Parathyroid adenoma (tissue), 2 donors: ENCODE data around the gene MPHOSPH6.
"Not testable (repeated sequence)": the region's sequence is repeated elsewhere in the genome, so short reads cannot be mapped to it uniquely, and the experiment has no call there.

ENCODE experiments used
- H2AFZ ChIP-seq: fragments of 300-600 bp; sonication (generic); one replicate; pipeline ENCODE4 v1.7.0; 2017; ENCODE audit warnings: antibody characterized with exemption, mild to moderate bottlenecking
- H3K27ac ChIP-seq: fragments of 300-600 bp; sonication (generic); one replicate; pipeline ENCODE4 v1.7.0; 2017
- H3K27me3 ChIP-seq: fragments of 300-600 bp; sonication (generic); one replicate; pipeline ENCODE4 v1.7.0; 2017; ENCODE audit warnings: low read length; ENCODE audit not compliant: control insufficient read depth, insufficient read depth
- H3K36me3 ChIP-seq: fragments of 300-600 bp; sonication (generic); one replicate; pipeline ENCODE4 v1.7.0; 2017; ENCODE audit warnings: low read length; ENCODE audit not compliant: control insufficient read depth, insufficient read depth
- H3K4me1 ChIP-seq: fragments of 300-600 bp; sonication (generic); one replicate; pipeline ENCODE4 v1.7.0; 2017; ENCODE audit warnings: control low read depth
- H3K4me2 ChIP-seq: fragments of 300-600 bp; sonication (generic); one replicate; pipeline ENCODE4 v1.7.0; 2017; ENCODE audit warnings: low read length
- H3K4me3 ChIP-seq: fragments of 300-600 bp; sonication (generic); one replicate; pipeline ENCODE4 v1.7.0; 2017; ENCODE audit warnings: low read depth, low read length
- H3K79me2 ChIP-seq: fragments of 300-600 bp; sonication (generic); one replicate; pipeline ENCODE4 v1.7.0; 2017; ENCODE audit warnings: control low read depth
- H3K9ac ChIP-seq: fragments of 300-600 bp; sonication (generic); one replicate; pipeline ENCODE4 v1.7.0; 2017; ENCODE audit warnings: mild to moderate bottlenecking
- H3K9me3 ChIP-seq: fragments of 300-600 bp; sonication (generic); one replicate; pipeline ENCODE4 v1.7.0; 2017; ENCODE audit warnings: low read length; ENCODE audit not compliant: control insufficient read depth
- CTCF ChIP-seq: fragments of 300-600 bp; sonication (generic); IDR thresholded peaks from one replicate; pipeline ENCODE4 v1.7.0; 2017; ENCODE audit warnings: antibody characterized with exemption, mild to moderate bottlenecking
- donor health status: primary hyperparathyroidism.

The MPHOSPH6 gene, protein sequence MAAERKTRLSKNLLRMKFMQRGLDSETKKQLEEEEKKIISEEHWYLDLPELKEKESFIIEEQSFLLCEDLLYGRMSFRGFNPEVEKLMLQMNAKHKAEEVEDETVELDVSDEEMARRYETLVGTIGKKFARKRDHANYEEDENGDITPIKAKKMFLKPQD

GRCh38 chr16:82169861-82170845 is at the start of gene MPHOSPH6:
Gene MPHOSPH6, minus strand, starts transcription at chr16:82170224. Its CDS starts 49 bp downstream, at chr16:82170175.
- Histone ChIP-seq H3K36me3 (no peaks in the 10 kb centered on the region), H3K27me3 (no peaks in the 10 kb centered on the region), H3K9ac (peak within 1 kb of the TSS; percentile 96), H3K9me3 (no peaks in the 10 kb centered on the region), H2AFZ (peak within 1 kb of the TSS; percentile 96), H3K4me1 (peaks cover 5% of the 10 kb centered on the region), H3K4me3 (peak within 1 kb of the TSS; percentile 74), H3K27ac (peak within 1 kb of the TSS; percentile 74), H3K79me2 (no peaks in the 10 kb centered on the region), H3K4me2 (peak within 1 kb of the TSS; percentile 97)
- TF ChIP-seq CTCF = peak; percentile 9

DNA sequence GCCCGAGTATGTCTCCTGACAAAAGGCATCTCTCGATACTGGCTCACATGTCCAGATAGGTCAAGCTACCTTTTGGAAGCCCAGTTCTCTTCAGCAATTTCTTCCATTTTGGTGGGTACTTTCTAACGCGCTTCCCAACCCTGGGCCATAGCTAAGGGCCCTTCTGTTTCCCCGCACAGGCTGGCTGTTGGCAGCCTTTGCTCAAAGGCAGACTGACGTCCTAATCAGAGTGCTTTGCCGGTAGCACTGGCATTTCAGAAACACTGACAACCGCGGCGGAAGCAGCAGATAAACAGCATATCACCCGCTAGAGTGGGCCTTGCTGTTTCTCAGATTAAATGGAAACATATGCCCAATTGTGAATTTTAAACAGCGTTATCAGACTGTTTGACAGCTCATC is 49.3 kb upstream of the MPHOSPH6 start:
- Histone ChIP-seq H3K4me1 (no peaks in the 10 kb centered on the region), H3K9me3 (no peaks in the 10 kb centered on the region), H3K27me3 (no peaks in the 10 kb centered on the region), H3K9ac (no peak overlapping the region), H3K4me3 (no peak overlapping the region), H3K27ac (no peak overlapping the region), H3K4me2 (no peak overlapping the region), H2AFZ (no peak overlapping the region), H3K36me3 (no peaks in the 10 kb centered on the region), H3K79me2 (no peaks in the 10 kb centered on the region)
- TF ChIP-seq CTCF = no peak

- H3K27me3 ChIP-seq, H3K9me3 ChIP-seq, H3K4me1 ChIP-seq, H3K79me2 ChIP-seq, H3K4me3 ChIP-seq, H3K27ac ChIP-seq, H3K9ac ChIP-seq, H2AFZ ChIP-seq, H3K36me3 ChIP-seq, H3K4me2 ChIP-seq: not testable (repeated sequence)
Measured at GRCh38 chr16:82209314-82209713, 39.3 kb upstream of the MPHOSPH6 start.

DNA sequence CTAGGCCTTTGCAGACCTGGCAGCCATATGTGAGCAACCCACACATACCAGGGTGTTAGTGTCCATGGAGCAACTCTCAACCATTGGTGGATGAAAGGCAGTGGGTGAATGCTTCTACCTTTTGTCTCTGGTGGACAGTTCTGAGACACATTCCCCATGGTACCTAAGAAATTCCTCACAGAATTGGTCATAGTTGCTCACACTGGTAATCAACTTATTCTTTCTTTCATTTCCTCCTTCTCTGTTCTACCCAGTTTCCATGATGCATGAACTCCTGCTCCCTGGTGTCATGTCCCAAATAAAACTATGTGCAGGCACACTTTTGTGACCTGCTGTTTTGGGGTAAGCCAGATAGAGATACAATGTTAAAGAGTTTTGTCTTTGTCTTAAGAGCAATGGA is 33.2 kb upstream of the MPHOSPH6 start:
- no peak overlapping the region for H3K9ac ChIP-seq
- H3K4me1 ChIP-seq = no peaks in the 10 kb centered on the region
- H3K4me2 ChIP-seq = no peak overlapping the region
- H3K79me2 ChIP-seq = no peaks in the 10 kb centered on the region
- H2AFZ ChIP-seq = no peak overlapping the region
- no peak overlapping the region for H3K4me3 ChIP-seq
- no peaks in the 10 kb centered on the region for H3K27me3 ChIP-seq
- no peak for TF ChIP-seq CTCF
- H3K9me3 ChIP-seq = no peaks in the 10 kb centered on the region
- no peak overlapping the region for H3K27ac ChIP-seq
- no peaks in the 10 kb centered on the region for H3K36me3 ChIP-seq

- Histone ChIP-seq H3K27me3 (no peaks in the 10 kb centered on the region), H3K27ac (no peak overlapping the region), H3K36me3 (no peaks in the 10 kb centered on the region), H2AFZ (no peak overlapping the region), H3K4me2 (no peak overlapping the region), H3K4me1 (no peaks in the 10 kb centered on the region), H3K79me2 (no peaks in the 10 kb centered on the region), H3K4me3 (no peak overlapping the region), H3K9me3 (no peaks in the 10 kb centered on the region), H3K9ac (no peak overlapping the region)
- TF ChIP-seq CTCF = no peak
Measured at GRCh38 chr16:82201926-82202325, 31.9 kb upstream of the MPHOSPH6 start.
